HepG2 (cell line): ENCODE data around the gene SLC18A3. TPM values are rescaled to one million over a fixed set of nuclear protein-coding genes. Genes with fewer than 3 reads are reported as not detected.
A peak's percentile ranks its signal among the peaks of the same experiment; 100 is the strongest.

Source experiments
- ATF1 ChIP-seq: IDR thresholded peaks from 2 replicates; pipeline ENCODE4 v1.6.1; 2016; ENCODE audit warnings: mild to moderate bottlenecking, control low read depth
- CCAR2 ChIP-seq: fragments of 200-400 bp; formaldehyde crosslinking; optimal IDR thresholded peaks from 2 replicates; pipeline ENCODE3; 2018; ENCODE audit warnings: low read depth, mild to moderate bottlenecking, low read length, moderate library complexity
- DDIT3 ChIP-seq: sonication (generic); formaldehyde crosslinking; IDR thresholded peaks from 2 replicates; pipeline ENCODE4 v1.4.0; 2020; ENCODE audit warnings: mild to moderate bottlenecking, missing genetic modification reagents
- ETV6 ChIP-seq: sonication (generic); formaldehyde crosslinking; conservative IDR thresholded peaks from 2 replicates; pipeline ENCODE4 v1.4.0; 2020; ENCODE audit warnings: missing genetic modification reagents
- MAF1 ChIP-seq: sonication (generic); formaldehyde crosslinking; IDR thresholded peaks from 2 replicates; pipeline ENCODE4 v1.5.0; 2020; ENCODE audit warnings: missing genetic modification reagents, borderline replicate concordance
- MAFG ChIP-seq: sonication (generic); formaldehyde crosslinking; IDR thresholded peaks from 2 replicates; pipeline ENCODE4 v1.5.1; 2020; ENCODE audit warnings: mild to moderate bottlenecking, missing genetic modification reagents
- MED13 ChIP-seq: sonication (generic); formaldehyde crosslinking; IDR thresholded peaks from 2 replicates; pipeline ENCODE4 v1.5.0; 2020; ENCODE audit warnings: missing genetic modification reagents
- PAWR ChIP-seq: sonication (generic); formaldehyde crosslinking; IDR thresholded peaks from 2 replicates; pipeline ENCODE4 v1.4.0; 2020; ENCODE audit warnings: missing genetic modification reagents, mild to moderate bottlenecking, borderline replicate concordance
- RARA ChIP-seq: IDR thresholded peaks from 2 replicates; pipeline ENCODE4 v1.6.1; 2016; ENCODE audit warnings: missing genetic modification reagents, missing compliant biosample characterization
- SNAPC2 ChIP-seq: sonication (generic); formaldehyde crosslinking; IDR thresholded peaks from 2 replicates; pipeline ENCODE4 v1.8.1; 2022; ENCODE audit warnings: mild to moderate bottlenecking, missing genetic modification reagents
- SRSF4 ChIP-seq: fragments of 200-400 bp; formaldehyde crosslinking; IDR thresholded peaks from one replicate; pipeline ENCODE4 v1.6.1; 2018; ENCODE audit warnings: mild to moderate bottlenecking, low read depth, low read length, moderate library complexity; ENCODE audit not compliant: poor library complexity, severe bottlenecking
- ZBED4 ChIP-seq: sonication (generic); formaldehyde crosslinking; IDR thresholded peaks from 2 replicates; pipeline ENCODE4 v1.4.0; 2020; ENCODE audit warnings: missing genetic modification reagents, borderline replicate concordance
- ZBTB25 ChIP-seq: IDR thresholded peaks from 2 replicates; pipeline ENCODE4 v1.6.1; 2018; ENCODE audit warnings: missing genetic modification reagents
- ZBTB42 ChIP-seq: sonication (generic); formaldehyde crosslinking; IDR thresholded peaks from 2 replicates; pipeline ENCODE4 v1.5.0; 2020; ENCODE audit warnings: mild to moderate bottlenecking, missing genetic modification reagents
- ZIK1 ChIP-seq: sonication (generic); formaldehyde crosslinking; IDR thresholded peaks from 2 replicates; pipeline ENCODE4 v1.5.0; 2020; ENCODE audit warnings: mild to moderate bottlenecking, low read depth, missing genetic modification reagents, borderline replicate concordance
- ZMYM3 ChIP-seq: sonication (generic); formaldehyde crosslinking; IDR thresholded peaks from 2 replicates; pipeline ENCODE4 v1.5.1; 2020; ENCODE audit warnings: mild to moderate bottlenecking, missing genetic modification reagents
- ZNF34 ChIP-seq: sonication (generic); formaldehyde crosslinking; IDR thresholded peaks from 2 replicates; pipeline ENCODE4 v1.4.0; 2020; ENCODE audit warnings: mild to moderate bottlenecking, missing genetic modification reagents, borderline replicate concordance
- ZNF382 ChIP-seq: sonication (generic); formaldehyde crosslinking; IDR thresholded peaks from 2 replicates; pipeline ENCODE4 v1.5.0; 2020; ENCODE audit warnings: missing genetic modification reagents, mild to moderate bottlenecking, borderline replicate concordance
- ZNF484 ChIP-seq: sonication (generic); formaldehyde crosslinking; IDR thresholded peaks from 2 replicates; pipeline ENCODE4 v1.5.1; 2020; ENCODE audit warnings: mild to moderate bottlenecking, low read depth, missing genetic modification reagents, borderline replicate concordance
- ZNF609 ChIP-seq: sonication (generic); formaldehyde crosslinking; IDR thresholded peaks from 2 replicates; pipeline ENCODE4 v1.4.0; 2020; ENCODE audit warnings: mild to moderate bottlenecking, missing genetic modification reagents, borderline replicate concordance
- polyA plus RNA-seq, 8 experiments: library from polyadenylated mRNA; depleted of rRNA in 3 of 8; stranded (reverse) in 7 of 8; unstranded in 1 of 8; fragments of >200 nt; fragmentation: Illumina TruSeq in 4 of 8; extraction: Trizol in 4 of 8; gene quantifications; 2 replicates each; pipeline versions ENCODE4 v1.2.1 to v1.2.3, GENCODE V29; 2011 to 2016; ENCODE audit warnings: low read depth in 4 of 8, missing spikeins in 1 of 8, mixed read lengths in 1 of 8; ENCODE audit not compliant: insufficient read depth in 1 of 8
- total RNA-seq, 5 experiments: library from RNA; depleted of rRNA; stranded (reverse); fragments of >200 nt; fragmentation: Illumina TruSeq; extraction: Trizol; gene quantifications; 2 replicates each; pipeline ENCODE4 v1.2.3, GENCODE V29; 2016; ENCODE audit warnings: low read depth in 1 of 5

SLC18A3 gene
- total and polyA plus RNA-seq, 2 of the 13 experiments (the other 11 are each of a cell fraction or from before 2014, with no cell fraction given) = not detected

GRCh38 chr10:49606981-49607535, 3.1 kb upstream of the SLC18A3 start (continued):
- TF ChIP-seq MAF1 (CRISPR knock-in tag) (peak; percentile 77; the same call in 1 of the 2 replicates), RARA (CRISPR knock-in tag) (peak; percentile 59), CCAR2 (no peak), ETV6 (peak; percentile 87), ZBTB25 (peak; percentile 91), SNAPC2 (CRISPR knock-in tag) (no peak), ZMYM3 (no peak), DDIT3 (CRISPR knock-in tag) (no peak), ATF1 (CRISPR knock-in tag) (no peak), MED13 (peak; percentile 52; the same call in 1 of the 2 replicates), ZBTB42 (0 out of 2 replicates have a peak, but pooled peaks have one; percentile 70), PAWR (no peak), ZNF34 (no peak), ZNF484 (CRISPR knock-in tag) (no peak), ZNF382 (CRISPR knock-in tag) (no peak), ZNF609 (CRISPR knock-in tag) (no peak), ZIK1 (CRISPR knock-in tag) (peak; percentile 78; the same call in 1 of the 2 replicates), MAFG (CRISPR knock-in tag) (no peak), SRSF4 (no peak), ZBED4 (CRISPR knock-in tag) (peak; percentile 67; the same call in 1 of the 2 replicates)
